SK-N-SH treated with all-trans-retinoic acid at 6 μM for 48 hours (cell line): ENCODE results near the gene STX10.
A peak's percentile ranks its signal among the peaks of the same experiment; 100 is the strongest.

Source experiments
- ATAC-seq: fragments of 200-7000 bp; cut with Tn5 transposase; 3 replicates; pipeline ENCODE4 v1.9.1; 2020; ENCODE audit warnings: mild to moderate bottlenecking, moderate library complexity
- ARNTL ChIP-seq: fragments of 450-650 bp; formaldehyde crosslinking; IDR thresholded peaks from 2 replicates; pipeline ENCODE4 v1.5.0; 2020; ENCODE audit warnings: low read depth, mild to moderate bottlenecking, moderate library complexity, borderline replicate concordance
- CREB5 ChIP-seq: fragments of 250-450 bp; sonication (Bioruptor Pico); IDR thresholded peaks from 2 replicates; pipeline ENCODE4 v1.5.1; 2020; ENCODE audit warnings: low read depth, mild to moderate bottlenecking, moderate library complexity
- CSDC2 ChIP-seq: fragments of 250-450 bp; sonication (Bioruptor Pico); IDR thresholded peaks from 2 replicates; pipeline ENCODE4 v1.5.0; 2020; ENCODE audit warnings: mild to moderate bottlenecking, moderate library complexity
- GLIS3 ChIP-seq: fragments of 250-450 bp; sonication (Bioruptor Pico); IDR thresholded peaks from 2 replicates; pipeline ENCODE4 v1.5.0; 2020; ENCODE audit warnings: mild to moderate bottlenecking, moderate library complexity
- ISL1 ChIP-seq: fragments of 250-450 bp; sonication (Bioruptor Pico); IDR thresholded peaks from 2 replicates; pipeline ENCODE4 v2.1.2; 2022; ENCODE audit warnings: mild to moderate bottlenecking, moderate library complexity
- OSR1 ChIP-seq: fragments of 250-450 bp; sonication (Bioruptor Pico); IDR thresholded peaks from 2 replicates; pipeline ENCODE4 v1.8.0; 2022; ENCODE audit warnings: moderate library complexity, mild to moderate bottlenecking, inconsistent platforms
- RARB ChIP-seq: fragments of 250-450 bp; sonication (Bioruptor Pico); IDR thresholded peaks from 2 replicates; pipeline ENCODE4 v1.8.0; 2021; ENCODE audit warnings: mild to moderate bottlenecking, moderate library complexity
- SNAI2 ChIP-seq: fragments of 250-450 bp; sonication (Bioruptor Pico); IDR thresholded peaks from 2 replicates; pipeline ENCODE4 v1.5.0; 2020; ENCODE audit warnings: mild to moderate bottlenecking, moderate library complexity
- TCF4 ChIP-seq: fragments of 250-450 bp; sonication (Bioruptor Pico); IDR thresholded peaks from 2 replicates; pipeline ENCODE4 v1.8.0; 2021; ENCODE audit warnings: mild to moderate bottlenecking, moderate library complexity, borderline replicate concordance
- TSHZ2 ChIP-seq: fragments of 250-450 bp; sonication (Bioruptor Pico); IDR thresholded peaks from 2 replicates; pipeline ENCODE4 v1.5.0; 2020; ENCODE audit warnings: mild to moderate bottlenecking, moderate library complexity
- ZFP3 ChIP-seq: fragments of 250-450 bp; sonication (Bioruptor Pico); IDR thresholded peaks from 2 replicates; pipeline ENCODE4 v1.5.0; 2020; ENCODE audit warnings: mild to moderate bottlenecking, moderate library complexity
- ZNF70 ChIP-seq: fragments of 450-650 bp; formaldehyde crosslinking; IDR thresholded peaks from 2 replicates; pipeline ENCODE4 v1.5.0; 2020; ENCODE audit warnings: mild to moderate bottlenecking, moderate library complexity
- ZNF8 ChIP-seq: fragments of 450-650 bp; formaldehyde crosslinking; IDR thresholded peaks from 2 replicates; pipeline ENCODE4 v1.5.0; 2020; ENCODE audit warnings: mild to moderate bottlenecking, moderate library complexity
- TF ChIP-seq, protein P1 (sequence below): fragments of 250-450 bp; sonication (Bioruptor Pico); IDR thresholded peaks from 2 replicates; pipeline ENCODE4 v1.8.0; 2021; ENCODE audit warnings: low read depth, mild to moderate bottlenecking, moderate library complexity, borderline replicate concordance
- TF ChIP-seq, protein P2 (sequence below): fragments of 250-450 bp; sonication (Bioruptor Pico); IDR thresholded peaks from 2 replicates; pipeline ENCODE4 v1.8.0; 2020; ENCODE audit warnings: mild to moderate bottlenecking, moderate library complexity, borderline replicate concordance

STX10 gene

GRCh38 chr19:13165162-13165997, 15.2 kb upstream of the STX10 start:
- ATAC-seq: no peak
- TF ChIP-seq CSDC2 (no peak), ZFP3 (CRISPR knock-in tag) (no peak), ZNF70 (CRISPR knock-in tag) (no peak), ISL1 (CRISPR knock-in tag) (no peak), ARNTL (no peak)

DNA sequence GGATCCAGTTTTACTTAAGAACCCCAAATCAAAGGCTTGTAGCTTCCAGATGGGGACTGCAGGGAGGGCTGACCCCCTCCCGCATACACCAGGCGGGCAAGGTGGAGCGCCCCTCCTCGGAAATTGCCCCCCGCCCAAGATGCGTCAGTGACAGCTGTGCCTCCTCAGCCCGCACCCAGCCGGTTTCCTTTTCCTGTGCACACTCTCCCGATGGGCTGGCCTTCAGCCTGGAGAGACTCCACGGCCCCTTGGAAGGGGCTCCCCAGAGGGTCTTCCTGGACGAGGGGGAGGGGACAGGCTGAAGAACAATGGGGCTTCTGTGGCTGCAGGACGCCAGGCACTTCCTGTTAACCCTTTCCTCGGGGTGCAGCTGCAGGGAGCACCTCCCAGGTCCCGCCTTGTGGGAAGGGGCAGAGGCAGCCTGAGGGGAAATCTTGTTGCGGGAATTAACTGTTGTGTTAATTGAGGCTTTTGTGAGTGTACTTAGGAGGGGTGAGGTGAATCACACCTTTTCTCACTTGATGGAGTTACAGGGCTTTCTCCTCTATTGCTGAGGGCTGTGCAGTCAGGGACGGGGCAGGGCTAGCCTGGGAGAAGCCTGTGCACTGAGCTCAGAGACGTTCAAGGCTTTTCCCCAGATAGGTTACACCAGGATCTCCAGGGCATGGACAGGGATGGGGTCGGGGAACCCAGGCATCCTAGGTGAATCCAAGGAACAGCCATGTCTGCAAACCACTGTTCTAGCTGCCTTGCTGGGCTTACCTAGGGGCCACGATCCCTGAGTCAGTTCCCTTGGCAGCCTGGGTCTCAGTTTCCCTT, 14.4 kb upstream of the STX10 start:
- peak; percentile 6 for ATAC-seq
- TF ChIP-seq, protein P1, sequence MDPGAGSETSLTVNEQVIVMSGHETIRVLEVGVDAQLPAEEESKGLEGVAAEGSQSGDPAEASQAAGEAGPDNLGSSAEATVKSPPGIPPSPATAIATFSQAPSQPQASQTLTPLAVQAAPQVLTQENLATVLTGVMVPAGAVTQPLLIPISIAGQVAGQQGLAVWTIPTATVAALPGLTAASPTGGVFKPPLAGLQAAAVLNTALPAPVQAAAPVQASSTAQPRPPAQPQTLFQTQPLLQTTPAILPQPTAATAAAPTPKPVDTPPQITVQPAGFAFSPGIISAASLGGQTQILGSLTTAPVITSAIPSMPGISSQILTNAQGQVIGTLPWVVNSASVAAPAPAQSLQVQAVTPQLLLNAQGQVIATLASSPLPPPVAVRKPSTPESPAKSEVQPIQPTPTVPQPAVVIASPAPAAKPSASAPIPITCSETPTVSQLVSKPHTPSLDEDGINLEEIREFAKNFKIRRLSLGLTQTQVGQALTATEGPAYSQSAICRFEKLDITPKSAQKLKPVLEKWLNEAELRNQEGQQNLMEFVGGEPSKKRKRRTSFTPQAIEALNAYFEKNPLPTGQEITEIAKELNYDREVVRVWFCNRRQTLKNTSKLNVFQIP (CRISPR knock-in tag): no peak
- TF ChIP-seq GLIS3 (CRISPR knock-in tag) (no peak), OSR1 (CRISPR knock-in tag) (no peak), SNAI2 (no peak), TSHZ2 (CRISPR knock-in tag) (0 out of 2 replicates have a peak, but pooled peaks have one; percentile 21), ISL1 (CRISPR knock-in tag) (0 out of 2 replicates have a peak, but pooled peaks have one; percentile 4), ZFP3 (CRISPR knock-in tag) (0 out of 2 replicates have a peak, but pooled peaks have one; percentile 21), TCF4 (CRISPR knock-in tag) (peak; percentile 59), ZNF8 (CRISPR knock-in tag) (no peak)
- TF ChIP-seq, protein P2, sequence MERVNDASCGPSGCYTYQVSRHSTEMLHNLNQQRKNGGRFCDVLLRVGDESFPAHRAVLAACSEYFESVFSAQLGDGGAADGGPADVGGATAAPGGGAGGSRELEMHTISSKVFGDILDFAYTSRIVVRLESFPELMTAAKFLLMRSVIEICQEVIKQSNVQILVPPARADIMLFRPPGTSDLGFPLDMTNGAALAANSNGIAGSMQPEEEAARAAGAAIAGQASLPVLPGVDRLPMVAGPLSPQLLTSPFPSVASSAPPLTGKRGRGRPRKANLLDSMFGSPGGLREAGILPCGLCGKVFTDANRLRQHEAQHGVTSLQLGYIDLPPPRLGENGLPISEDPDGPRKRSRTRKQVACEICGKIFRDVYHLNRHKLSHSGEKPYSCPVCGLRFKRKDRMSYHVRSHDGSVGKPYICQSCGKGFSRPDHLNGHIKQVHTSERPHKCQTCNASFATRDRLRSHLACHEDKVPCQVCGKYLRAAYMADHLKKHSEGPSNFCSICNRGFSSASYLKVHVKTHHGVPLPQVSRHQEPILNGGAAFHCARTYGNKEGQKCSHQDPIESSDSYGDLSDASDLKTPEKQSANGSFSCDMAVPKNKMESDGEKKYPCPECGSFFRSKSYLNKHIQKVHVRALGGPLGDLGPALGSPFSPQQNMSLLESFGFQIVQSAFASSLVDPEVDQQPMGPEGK (CRISPR knock-in tag): peak; percentile 41; the same call in 1 of the 2 replicates

- TF ChIP-seq ARNTL: no peak
- TF ChIP-seq ZFP3 (CRISPR knock-in tag): peak; percentile 23; the same call in 1 of the 2 replicates
- peak; percentile 18; the same call in 1 of the 2 replicates for TF ChIP-seq CREB5 (CRISPR knock-in tag)
- 0 out of 2 replicates have a peak, but pooled peaks have one; percentile 3 for TF ChIP-seq ISL1 (CRISPR knock-in tag)
- peak; percentile 26; the same call in 1 of the 2 replicates for TF ChIP-seq TSHZ2 (CRISPR knock-in tag)
- no peak for TF ChIP-seq GLIS3 (CRISPR knock-in tag)
- TF ChIP-seq RARB (CRISPR knock-in tag): no peak
- peak; percentile 73; the same call in 1 of the 2 replicates for TF ChIP-seq TCF4 (CRISPR knock-in tag)
- ATAC-seq: peak; percentile 63
These were observed 13.6 kb upstream of the STX10 start for GRCh38 chr19:13163609-13164342.
